ENCODE measurements around the gene CRYBA2.

DNA sequence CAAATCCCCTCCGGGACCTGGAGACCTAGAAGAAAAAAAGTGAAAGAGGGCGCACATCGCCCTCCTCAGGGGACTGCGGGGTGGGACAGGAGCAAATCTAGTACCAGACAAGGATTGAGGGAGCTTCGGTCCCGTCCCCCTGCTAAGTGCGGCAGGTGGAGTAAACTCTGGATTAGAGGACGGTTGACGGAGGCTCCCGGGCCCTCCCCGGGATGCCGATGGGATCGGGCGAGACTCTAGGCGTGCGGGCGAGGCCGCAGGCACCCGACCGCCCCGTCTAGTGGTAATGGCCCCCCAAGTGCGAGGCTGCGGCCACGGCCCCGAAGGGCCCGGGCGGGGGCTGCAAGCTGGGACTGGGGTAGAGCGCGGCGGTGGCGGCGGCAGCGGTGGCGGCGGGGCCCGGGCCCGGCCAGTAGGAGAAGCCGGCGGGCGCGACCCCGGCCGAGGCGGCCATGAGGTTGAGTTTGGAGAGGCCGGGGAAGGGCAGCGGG, 11.8 kb downstream of the CRYBA2 start:
- TF ChIP-seq, protein P1, sequence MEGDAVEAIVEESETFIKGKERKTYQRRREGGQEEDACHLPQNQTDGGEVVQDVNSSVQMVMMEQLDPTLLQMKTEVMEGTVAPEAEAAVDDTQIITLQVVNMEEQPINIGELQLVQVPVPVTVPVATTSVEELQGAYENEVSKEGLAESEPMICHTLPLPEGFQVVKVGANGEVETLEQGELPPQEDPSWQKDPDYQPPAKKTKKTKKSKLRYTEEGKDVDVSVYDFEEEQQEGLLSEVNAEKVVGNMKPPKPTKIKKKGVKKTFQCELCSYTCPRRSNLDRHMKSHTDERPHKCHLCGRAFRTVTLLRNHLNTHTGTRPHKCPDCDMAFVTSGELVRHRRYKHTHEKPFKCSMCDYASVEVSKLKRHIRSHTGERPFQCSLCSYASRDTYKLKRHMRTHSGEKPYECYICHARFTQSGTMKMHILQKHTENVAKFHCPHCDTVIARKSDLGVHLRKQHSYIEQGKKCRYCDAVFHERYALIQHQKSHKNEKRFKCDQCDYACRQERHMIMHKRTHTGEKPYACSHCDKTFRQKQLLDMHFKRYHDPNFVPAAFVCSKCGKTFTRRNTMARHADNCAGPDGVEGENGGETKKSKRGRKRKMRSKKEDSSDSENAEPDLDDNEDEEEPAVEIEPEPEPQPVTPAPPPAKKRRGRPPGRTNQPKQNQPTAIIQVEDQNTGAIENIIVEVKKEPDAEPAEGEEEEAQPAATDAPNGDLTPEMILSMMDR (IDR thresholded peaks at IDR 0.05 in 8 of 11, conservative IDR thresholded peaks at IDR 0.05 in 3 of 11) = no peak
- TF ChIP-seq POLR2A (IDR thresholded peaks at IDR 0.05) = no peak
- no peak for TF ChIP-seq POLR2AphosphoS5 (IDR thresholded peaks at IDR 0.05)
